ENCODE measurements around the gene ENG. TPM values are rescaled to one million over a fixed set of nuclear protein-coding genes. Genes with fewer than 3 reads are reported as not detected.

Gene ENG
- polyA plus RNA-seq, 2 of the 4 experiments (the other 2 are of a cell fraction) = 0.08 TPM; not detected in 1

DNA sequence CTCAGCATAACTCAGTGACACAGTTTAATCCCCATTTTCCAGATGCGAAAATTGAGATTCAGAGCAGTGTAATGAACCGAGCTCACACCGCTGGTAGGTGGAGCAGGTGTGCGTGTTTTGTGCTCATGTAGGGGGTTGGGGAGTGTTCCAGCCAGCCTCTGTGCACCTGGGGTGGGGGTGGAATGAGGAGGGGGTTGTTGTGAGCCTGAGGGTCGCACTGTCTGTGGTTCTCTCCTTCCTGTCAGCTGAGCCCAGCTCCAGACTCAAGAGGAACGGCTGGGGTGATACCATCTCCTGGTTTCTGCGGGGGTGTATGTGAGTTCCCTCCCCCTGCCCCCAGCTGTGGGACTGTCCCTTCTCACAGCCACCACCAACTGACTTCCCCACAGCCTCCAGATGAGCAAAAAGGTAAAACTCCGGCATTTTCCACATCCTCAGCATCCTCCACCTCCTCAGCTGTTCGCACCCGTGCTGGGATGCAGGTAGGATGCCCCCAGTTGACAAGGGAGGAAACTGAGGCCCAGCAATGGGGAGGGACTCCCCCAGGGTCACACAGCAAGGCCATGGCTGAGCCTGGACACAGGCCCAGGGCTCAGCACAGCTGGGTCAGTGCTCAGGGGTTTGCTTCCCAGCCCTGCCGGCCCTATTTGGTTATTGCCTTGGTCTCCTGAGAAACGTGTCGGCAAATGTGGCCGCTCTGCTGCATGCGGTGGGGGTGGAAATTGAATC is 78.1 kb downstream of the ENG start:
- peaks cover 9% of the 10 kb centered on the region; the same call in 2 of the 3 replicates for H3K4me1 ChIP-seq
- CTCF ChIA-PET = interaction anchor here (2.1 to 15.5 kb wide), 3 partner anchors 7 to 145 kb away, joined by 7 to 157 read pairs (median 47); partner anchors contain the start of genes CDK9, SH2D3C and TOR2A
- TF ChIP-seq, protein P1, sequence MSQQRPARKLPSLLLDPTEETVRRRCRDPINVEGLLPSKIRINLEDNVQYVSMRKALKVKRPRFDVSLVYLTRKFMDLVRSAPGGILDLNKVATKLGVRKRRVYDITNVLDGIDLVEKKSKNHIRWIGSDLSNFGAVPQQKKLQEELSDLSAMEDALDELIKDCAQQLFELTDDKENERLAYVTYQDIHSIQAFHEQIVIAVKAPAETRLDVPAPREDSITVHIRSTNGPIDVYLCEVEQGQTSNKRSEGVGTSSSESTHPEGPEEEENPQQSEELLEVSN (IDR thresholded peaks at IDR 0.05; ENCODE audit: borderline replicate concordance, low read depth) = no peak
- no peak overlapping the region for H3K27ac ChIP-seq
- H3K4me3 ChIP-seq = no peak overlapping the region
- POLR2A ChIA-PET = no interaction called here
- FAIRE-seq (no peak), DNase-seq (ENCODE audit: low read depth in 1 of 2, low spot score in 1 of 2) (no peak), ATAC-seq (no peak)
- H3K9me3 ChIP-seq = no peaks in the 10 kb centered on the region
- 74% methylated on average over 14 of the region's 15 CpGs for WGBS (ENCODE audit: missing lambda C conversion rate)
- no peak overlapping the region for H3K4me2 ChIP-seq

DNA sequence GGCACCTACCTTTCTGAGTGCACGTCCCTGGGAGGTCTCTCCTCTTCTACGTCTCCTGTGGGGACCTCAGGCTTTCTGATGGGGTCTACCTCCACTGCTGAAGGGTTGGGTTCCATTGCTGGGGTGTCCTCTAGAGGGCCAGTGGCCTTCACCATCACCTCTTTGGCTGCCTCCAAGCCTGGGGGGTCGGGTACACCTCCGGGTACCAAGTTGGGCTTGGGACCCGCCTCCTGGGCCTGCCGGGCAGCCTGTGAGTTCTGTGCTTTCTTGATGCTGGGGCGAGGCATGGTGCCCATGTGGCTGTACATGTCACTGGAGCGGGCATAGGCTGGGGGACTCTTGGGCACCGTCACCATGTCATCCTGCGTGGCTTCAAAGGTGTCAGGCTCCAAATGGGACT is 80.5 kb downstream of the ENG start:
- Histone ChIP-seq H3K4me3 (no peak overlapping the region), H3K9me3 (no peaks in the 10 kb centered on the region), H3K27ac (no peak overlapping the region), H3K4me1 (peaks cover 8% of the 10 kb centered on the region), H3K4me2 (no peak overlapping the region)
- FAIRE-seq (no peak), ATAC-seq (no peak), DNase-seq (ENCODE audit: low read depth in 1 of 2, low spot score in 1 of 2) (no peak)
- ChIA-PET CTCF (interaction anchor here (1.9 to 15.5 kb wide), 3 partner anchors 10 to 96 kb away, joined by 5 to 157 read pairs (median 47); partner anchors contain the start of genes CDK9, SH2D3C and TOR2A), POLR2A (no interaction called here)
- WGBS (ENCODE audit: missing lambda C conversion rate) = 79% methylated on average over 9 of the region's 10 CpGs
- TF ChIP-seq POLR2AphosphoS2 (conservative IDR thresholded peaks at IDR 0.05; ENCODE audit: low read length) (no peak), CEBPB (IDR thresholded peaks at IDR 0.05) (no peak), MAZ (IDR thresholded peaks at IDR 0.05; ENCODE audit: borderline replicate concordance, low read depth, low read length) (no peak), MYC (IDR thresholded peaks at IDR 0.05; ENCODE audit: borderline replicate concordance, low read length) (no peak), RNF2 (IDR thresholded peaks at IDR 0.05; ENCODE audit: borderline replicate concordance, low read depth) (no peak), EHF (CRISPR knock-in tag; IDR thresholded peaks at IDR 0.05) (no peak), BHLHE40 (IDR thresholded peaks at IDR 0.05; ENCODE audit: low read depth, low read length) (no peak), ZFP36 (IDR thresholded peaks at IDR 0.05; ENCODE audit: borderline replicate concordance, partially characterized antibody) (no peak), JUNB (IDR thresholded peaks at IDR 0.05) (no peak), TFCP2L1 (CRISPR knock-in tag; IDR thresholded peaks at IDR 0.05) (no peak), HOXA7 (CRISPR knock-in tag; IDR thresholded peaks at IDR 0.05) (no peak), SMC3 (IDR thresholded peaks at IDR 0.05) (no peak), HOXB13 (CRISPR knock-in tag; IDR thresholded peaks at IDR 0.05; ENCODE audit: low read depth) (no peak)
- TF ChIP-seq, protein P2, sequence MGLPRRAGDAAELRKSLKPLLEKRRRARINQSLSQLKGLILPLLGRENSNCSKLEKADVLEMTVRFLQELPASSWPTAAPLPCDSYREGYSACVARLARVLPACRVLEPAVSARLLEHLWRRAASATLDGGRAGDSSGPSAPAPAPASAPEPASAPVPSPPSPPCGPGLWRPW (IDR thresholded peaks at IDR 0.05) = no peak
- TF ChIP-seq, protein P3, sequence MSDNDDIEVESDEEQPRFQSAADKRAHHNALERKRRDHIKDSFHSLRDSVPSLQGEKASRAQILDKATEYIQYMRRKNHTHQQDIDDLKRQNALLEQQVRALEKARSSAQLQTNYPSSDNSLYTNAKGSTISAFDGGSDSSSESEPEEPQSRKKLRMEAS (IDR thresholded peaks at IDR 0.05) = no peak
- TF ChIP-seq, protein P1 (IDR thresholded peaks at IDR 0.05; ENCODE audit: borderline replicate concordance, low read depth) = no peak
- TF ChIP-seq, protein P4, sequence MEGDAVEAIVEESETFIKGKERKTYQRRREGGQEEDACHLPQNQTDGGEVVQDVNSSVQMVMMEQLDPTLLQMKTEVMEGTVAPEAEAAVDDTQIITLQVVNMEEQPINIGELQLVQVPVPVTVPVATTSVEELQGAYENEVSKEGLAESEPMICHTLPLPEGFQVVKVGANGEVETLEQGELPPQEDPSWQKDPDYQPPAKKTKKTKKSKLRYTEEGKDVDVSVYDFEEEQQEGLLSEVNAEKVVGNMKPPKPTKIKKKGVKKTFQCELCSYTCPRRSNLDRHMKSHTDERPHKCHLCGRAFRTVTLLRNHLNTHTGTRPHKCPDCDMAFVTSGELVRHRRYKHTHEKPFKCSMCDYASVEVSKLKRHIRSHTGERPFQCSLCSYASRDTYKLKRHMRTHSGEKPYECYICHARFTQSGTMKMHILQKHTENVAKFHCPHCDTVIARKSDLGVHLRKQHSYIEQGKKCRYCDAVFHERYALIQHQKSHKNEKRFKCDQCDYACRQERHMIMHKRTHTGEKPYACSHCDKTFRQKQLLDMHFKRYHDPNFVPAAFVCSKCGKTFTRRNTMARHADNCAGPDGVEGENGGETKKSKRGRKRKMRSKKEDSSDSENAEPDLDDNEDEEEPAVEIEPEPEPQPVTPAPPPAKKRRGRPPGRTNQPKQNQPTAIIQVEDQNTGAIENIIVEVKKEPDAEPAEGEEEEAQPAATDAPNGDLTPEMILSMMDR (IDR thresholded peaks at IDR 0.05) = no peak
- TF ChIP-seq, protein P5, sequence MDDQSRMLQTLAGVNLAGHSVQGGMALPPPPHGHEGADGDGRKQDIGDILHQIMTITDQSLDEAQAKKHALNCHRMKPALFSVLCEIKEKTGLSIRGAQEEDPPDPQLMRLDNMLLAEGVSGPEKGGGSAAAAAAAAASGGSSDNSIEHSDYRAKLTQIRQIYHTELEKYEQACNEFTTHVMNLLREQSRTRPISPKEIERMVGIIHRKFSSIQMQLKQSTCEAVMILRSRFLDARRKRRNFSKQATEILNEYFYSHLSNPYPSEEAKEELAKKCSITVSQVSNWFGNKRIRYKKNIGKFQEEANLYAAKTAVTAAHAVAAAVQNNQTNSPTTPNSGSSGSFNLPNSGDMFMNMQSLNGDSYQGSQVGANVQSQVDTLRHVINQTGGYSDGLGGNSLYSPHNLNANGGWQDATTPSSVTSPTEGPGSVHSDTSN (IDR thresholded peaks at IDR 0.05) = no peak
- TF ChIP-seq, protein P6, sequence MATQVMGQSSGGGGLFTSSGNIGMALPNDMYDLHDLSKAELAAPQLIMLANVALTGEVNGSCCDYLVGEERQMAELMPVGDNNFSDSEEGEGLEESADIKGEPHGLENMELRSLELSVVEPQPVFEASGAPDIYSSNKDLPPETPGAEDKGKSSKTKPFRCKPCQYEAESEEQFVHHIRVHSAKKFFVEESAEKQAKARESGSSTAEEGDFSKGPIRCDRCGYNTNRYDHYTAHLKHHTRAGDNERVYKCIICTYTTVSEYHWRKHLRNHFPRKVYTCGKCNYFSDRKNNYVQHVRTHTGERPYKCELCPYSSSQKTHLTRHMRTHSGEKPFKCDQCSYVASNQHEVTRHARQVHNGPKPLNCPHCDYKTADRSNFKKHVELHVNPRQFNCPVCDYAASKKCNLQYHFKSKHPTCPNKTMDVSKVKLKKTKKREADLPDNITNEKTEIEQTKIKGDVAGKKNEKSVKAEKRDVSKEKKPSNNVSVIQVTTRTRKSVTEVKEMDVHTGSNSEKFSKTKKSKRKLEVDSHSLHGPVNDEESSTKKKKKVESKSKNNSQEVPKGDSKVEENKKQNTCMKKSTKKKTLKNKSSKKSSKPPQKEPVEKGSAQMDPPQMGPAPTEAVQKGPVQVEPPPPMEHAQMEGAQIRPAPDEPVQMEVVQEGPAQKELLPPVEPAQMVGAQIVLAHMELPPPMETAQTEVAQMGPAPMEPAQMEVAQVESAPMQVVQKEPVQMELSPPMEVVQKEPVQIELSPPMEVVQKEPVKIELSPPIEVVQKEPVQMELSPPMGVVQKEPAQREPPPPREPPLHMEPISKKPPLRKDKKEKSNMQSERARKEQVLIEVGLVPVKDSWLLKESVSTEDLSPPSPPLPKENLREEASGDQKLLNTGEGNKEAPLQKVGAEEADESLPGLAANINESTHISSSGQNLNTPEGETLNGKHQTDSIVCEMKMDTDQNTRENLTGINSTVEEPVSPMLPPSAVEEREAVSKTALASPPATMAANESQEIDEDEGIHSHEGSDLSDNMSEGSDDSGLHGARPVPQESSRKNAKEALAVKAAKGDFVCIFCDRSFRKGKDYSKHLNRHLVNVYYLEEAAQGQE (IDR thresholded peaks at IDR 0.05) = no peak
- TF ChIP-seq, protein P7, sequence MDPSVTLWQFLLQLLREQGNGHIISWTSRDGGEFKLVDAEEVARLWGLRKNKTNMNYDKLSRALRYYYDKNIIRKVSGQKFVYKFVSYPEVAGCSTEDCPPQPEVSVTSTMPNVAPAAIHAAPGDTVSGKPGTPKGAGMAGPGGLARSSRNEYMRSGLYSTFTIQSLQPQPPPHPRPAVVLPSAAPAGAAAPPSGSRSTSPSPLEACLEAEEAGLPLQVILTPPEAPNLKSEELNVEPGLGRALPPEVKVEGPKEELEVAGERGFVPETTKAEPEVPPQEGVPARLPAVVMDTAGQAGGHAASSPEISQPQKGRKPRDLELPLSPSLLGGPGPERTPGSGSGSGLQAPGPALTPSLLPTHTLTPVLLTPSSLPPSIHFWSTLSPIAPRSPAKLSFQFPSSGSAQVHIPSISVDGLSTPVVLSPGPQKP (IDR thresholded peaks at IDR 0.05; ENCODE audit: low read depth, low read length) = no peak
